Measurements from ENCODE around the gene ATP2B2.

The ATP2B2 gene

GRCh38 chr3:10417847-10418246 lies 87.5 kb downstream of the ATP2B2 start:
- in situ Hi-C loops (cut with MboI; ENCODE audit: low pct_unique_long_range_greater_than_20kb, low sequenced_read_pairs): no loop called here
- DNase-seq: peak; percentile 18

DNA sequence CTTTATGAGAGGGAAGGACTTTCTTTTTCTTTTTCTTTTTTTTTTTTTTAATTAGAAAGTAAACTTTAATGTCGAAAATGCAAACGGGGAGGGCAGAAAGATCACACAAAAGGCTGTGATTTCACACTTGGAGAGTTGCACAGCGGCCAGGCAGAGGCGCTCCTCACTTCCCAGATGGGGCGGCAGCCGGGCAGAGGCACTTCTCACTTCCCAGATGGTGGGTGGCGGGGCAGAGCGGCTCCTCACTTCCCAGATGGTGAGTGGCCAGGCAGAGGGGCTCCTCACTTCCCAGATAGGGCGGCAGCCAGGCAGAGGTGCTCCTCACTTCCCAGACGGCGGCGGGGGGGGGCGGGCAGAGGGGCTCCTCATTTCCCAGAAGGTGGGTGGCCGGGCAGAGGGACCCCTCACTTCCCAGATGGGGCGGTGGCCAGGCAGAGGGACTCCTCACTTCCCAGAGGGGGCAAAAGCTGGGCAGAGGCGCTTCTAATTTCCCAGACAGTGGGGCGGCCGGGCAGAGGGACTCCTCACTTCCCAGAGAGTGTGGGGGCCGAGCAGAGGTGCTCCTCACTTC lies 88.6 kb downstream of the ATP2B2 start:
- DNase-seq: no peak
- in situ Hi-C loops (cut with MboI; ENCODE audit: low pct_unique_long_range_greater_than_20kb, low sequenced_read_pairs): no loop called here

- in situ Hi-C loops (cut with MboI; ENCODE audit: low pct_unique_long_range_greater_than_20kb, low sequenced_read_pairs): no loop called here
- no peak for DNase-seq
Observed at GRCh38 chr3:10413041-10413440, 92.3 kb downstream of the ATP2B2 start.

GRCh38 chr3:10411598-10412332 lies 93.6 kb downstream of the ATP2B2 start:
- in situ Hi-C loops (cut with MboI; ENCODE audit: low pct_unique_long_range_greater_than_20kb, low sequenced_read_pairs): no loop called here

DNA sequence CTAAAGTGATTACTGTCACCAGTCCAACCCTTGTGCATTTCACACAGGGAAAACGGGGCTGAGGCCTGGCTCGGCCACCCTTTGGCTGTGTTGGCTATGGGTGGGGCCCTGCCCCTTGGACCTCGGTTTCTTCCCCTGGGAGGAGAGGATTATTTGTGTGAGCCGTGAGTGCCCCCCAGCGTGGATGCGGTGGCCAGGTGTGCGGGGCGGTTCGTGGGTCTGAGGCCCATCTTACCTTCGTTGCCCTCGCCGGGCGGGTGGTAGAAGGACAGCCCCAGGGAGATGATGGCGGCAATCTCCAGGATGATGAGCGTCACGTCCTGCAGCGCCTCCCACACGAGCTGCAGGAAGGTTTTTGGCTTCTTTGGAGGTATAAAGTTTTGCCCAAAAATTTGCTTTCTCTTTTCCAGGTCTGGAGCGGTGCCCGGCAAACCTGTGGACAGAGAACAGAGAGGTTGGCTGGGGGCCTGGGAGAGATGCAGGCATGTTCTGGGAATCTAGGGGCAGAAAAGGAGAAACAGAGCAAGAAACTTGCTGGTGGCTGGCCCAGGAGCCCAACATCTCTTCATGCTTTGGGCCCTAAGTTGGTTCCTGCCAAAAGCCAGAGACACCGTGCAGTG lies 94.9 kb downstream of the ATP2B2 start:
- no peak for DNase-seq
- in situ Hi-C loops (cut with MboI; ENCODE audit: low pct_unique_long_range_greater_than_20kb, low sequenced_read_pairs): no loop called here

More at GRCh38 chr3:10411598-10412332, 93.6 kb downstream of the ATP2B2 start:
- DNase-seq: no peak

DNA sequence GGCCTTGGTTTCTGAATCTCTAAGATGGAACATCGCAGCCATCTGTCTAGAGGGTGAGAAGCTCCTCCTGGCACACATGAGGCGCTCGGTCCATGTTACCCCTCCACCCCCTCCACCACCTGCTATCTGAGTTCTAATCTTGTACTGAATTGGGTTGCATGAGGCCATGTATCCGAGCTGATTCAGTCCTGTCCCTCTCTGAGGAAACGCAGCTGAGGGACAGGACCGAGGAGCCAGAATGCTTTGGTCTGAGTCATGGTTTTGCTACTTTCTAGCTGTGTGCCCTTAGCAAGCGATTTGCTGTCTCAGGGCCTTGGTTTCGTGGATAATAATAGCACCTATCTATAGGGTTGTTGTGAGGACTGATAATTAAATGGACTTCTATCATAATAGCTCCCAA lies 96.7 kb downstream of the ATP2B2 start:
- no peak for DNase-seq
- in situ Hi-C loops (cut with MboI; ENCODE audit: low pct_unique_long_range_greater_than_20kb, low sequenced_read_pairs): no loop called here

GRCh38 chr3:10407361-10407760 lies 98.0 kb downstream of the ATP2B2 start:
- DNase-seq: no peak
- in situ Hi-C loops (cut with MboI; ENCODE audit: low pct_unique_long_range_greater_than_20kb, low sequenced_read_pairs): no loop called here

DNA sequence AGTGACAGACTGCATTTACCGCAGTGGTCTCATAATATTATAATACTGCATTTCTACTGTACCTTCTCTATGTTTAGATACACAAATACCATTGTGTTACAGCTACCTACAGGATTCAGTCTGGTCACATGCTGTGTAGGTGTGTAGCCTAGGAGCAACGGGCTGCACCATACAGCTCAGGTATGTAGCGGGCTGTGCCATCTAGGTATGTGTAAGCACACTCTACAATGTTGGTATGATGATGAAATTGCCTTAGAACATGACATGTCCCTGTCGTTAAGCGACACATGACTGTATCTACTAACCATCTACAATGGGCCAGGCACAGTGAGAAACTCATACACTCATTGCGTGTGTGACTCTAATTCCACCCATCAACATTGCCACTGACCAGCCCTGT lies 99.0 kb downstream of the ATP2B2 start:
- in situ Hi-C loops (cut with MboI; ENCODE audit: low pct_unique_long_range_greater_than_20kb, low sequenced_read_pairs): no loop called here
- no peak for DNase-seq

DNA sequence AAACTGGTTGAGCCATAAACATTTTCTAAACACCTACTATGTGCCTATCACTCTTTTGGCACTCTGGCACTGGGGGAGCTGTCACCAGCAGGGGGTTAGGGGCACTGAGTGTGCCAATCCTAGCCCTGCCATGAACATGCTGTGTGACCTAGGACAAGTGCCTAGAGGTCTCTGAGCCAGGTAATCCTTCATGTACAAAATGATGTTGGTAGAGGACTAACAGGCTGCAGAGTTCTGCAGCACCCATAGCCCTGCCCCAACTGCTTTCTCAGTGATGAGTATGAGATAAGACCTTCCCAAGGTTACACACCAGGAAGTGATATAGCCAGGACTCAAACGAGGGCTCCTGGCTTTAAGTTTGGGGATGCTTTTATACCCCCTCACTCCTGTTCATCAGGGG lies 99.6 kb downstream of the ATP2B2 start:
- DNase-seq: no peak
- in situ Hi-C loops (cut with MboI; ENCODE audit: low pct_unique_long_range_greater_than_20kb, low sequenced_read_pairs): no loop called here

DNA sequence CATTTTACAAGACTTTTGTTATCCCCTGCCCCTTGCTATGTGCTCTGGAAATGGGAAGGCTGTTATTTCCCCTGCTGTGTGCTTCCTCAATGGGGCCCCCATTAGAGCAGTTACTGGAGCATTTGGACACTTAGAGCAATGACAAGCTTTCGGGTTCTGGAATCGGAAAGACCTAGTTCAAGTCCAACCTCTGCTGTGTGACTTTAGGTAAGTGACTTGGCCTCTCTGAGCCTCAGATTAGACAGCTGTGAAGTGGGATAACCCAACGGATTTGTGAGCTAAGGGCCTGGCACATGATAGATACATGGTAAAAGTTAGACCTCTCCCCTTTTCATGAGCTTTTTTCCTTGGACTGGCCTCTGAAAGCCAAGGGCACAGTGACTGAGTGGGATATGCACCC lies 100.5 kb downstream of the ATP2B2 start:
- in situ Hi-C loops (cut with MboI; ENCODE audit: low pct_unique_long_range_greater_than_20kb, low sequenced_read_pairs): no loop called here
- no peak for DNase-seq

- in situ Hi-C loops (cut with MboI; ENCODE audit: low pct_unique_long_range_greater_than_20kb, low sequenced_read_pairs): no loop called here
- no peak for DNase-seq
Observed at GRCh38 chr3:10404377-10404776, 101.0 kb downstream of the ATP2B2 start.

GRCh38 chr3:10401990-10402761 lies 103.2 kb downstream of the ATP2B2 start:
- in situ Hi-C loops (cut with MboI; ENCODE audit: low pct_unique_long_range_greater_than_20kb, low sequenced_read_pairs): no loop called here
- no peak for DNase-seq

GRCh38 chr3:10400749-10401495 lies 104.5 kb downstream of the ATP2B2 start:
- in situ Hi-C loops (cut with MboI; ENCODE audit: low pct_unique_long_range_greater_than_20kb, low sequenced_read_pairs): no loop called here
- no peak for DNase-seq

DNA sequence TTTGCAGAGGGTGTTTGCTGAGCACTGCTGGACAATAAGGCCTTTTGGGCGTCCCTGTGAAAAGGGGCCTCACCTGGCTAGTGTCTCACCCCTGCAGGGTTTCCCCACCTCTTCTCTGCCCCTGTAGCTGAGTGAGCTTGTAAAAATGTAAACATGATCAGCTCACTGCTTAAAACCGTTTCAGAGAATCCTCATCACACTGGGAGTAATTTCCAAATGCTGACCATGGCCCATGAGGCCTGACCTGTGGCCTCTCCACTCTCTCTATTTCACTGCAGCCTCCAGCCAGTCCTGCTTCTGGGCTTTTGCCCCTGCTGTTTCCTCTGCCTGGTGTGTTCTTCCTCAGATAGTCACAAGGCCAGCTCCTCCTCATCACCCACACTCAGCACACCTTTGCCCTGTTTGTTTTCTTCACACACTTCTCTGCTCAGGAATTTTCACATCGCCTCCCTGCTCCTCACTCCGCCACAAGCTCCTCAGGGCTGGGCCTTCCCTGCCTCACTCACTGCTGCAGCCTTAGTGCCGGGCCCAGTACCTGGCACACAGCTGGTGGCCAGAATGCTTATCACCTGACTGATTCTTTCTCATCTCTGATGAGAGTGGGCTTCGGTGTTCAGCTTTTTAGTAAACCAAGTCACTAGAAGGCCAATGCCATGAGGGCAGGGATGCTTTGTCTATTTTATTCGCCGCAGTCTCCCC lies 105.2 kb downstream of the ATP2B2 start:
- DNase-seq: no peak
- in situ Hi-C loops (cut with MboI; ENCODE audit: low pct_unique_long_range_greater_than_20kb, low sequenced_read_pairs): no loop called here

- no peak for DNase-seq
- in situ Hi-C loops (cut with MboI; ENCODE audit: low pct_unique_long_range_greater_than_20kb, low sequenced_read_pairs): no loop called here
Observed at GRCh38 chr3:10399634-10400033, 105.8 kb downstream of the ATP2B2 start.

DNA sequence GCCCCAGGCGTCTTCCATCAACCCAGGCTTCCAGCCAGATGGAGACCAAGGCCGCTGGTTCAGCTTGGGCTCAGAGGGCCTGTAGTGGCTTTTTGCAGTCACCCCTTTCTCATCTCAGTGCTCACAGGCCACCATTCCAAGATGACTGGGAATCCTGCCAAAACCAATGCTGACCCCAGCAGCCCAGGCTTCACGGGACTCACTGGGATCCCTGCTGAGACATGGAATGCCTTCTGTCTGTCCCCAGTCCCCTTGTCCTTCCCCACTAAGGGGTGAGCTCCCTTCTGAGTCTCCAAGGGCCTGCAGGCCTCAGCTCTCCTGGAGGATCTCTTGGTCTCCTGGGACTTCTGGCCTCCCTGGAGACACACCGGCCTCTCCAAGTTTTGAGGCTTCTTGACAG lies 107.0 kb downstream of the ATP2B2 start:
- in situ Hi-C loops (cut with MboI; ENCODE audit: low pct_unique_long_range_greater_than_20kb, low sequenced_read_pairs): no loop called here
- DNase-seq: no peak

- no peak for DNase-seq
- in situ Hi-C loops (cut with MboI; ENCODE audit: low pct_unique_long_range_greater_than_20kb, low sequenced_read_pairs): no loop called here
Observed at GRCh38 chr3:10397879-10398278, 107.5 kb downstream of the ATP2B2 start.

DNA sequence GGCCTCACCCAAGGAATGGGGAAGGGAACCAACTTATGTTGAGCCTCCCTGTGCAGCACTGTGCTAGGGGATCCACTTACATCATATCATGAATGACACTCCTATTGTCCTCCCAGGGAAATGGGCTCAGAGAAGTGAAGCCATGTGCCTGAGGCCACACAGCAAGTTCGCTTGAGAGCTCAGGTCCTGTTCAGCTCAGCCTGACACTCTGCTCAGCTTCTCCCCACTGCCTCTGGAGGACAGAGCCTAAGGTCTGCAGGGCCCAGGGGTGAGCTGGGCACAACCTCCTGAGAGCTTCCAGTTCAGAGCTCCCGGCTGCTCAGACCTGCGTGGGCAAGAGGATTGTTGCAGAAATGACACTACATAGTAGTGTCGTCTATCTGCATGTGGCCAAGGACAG lies 108.5 kb downstream of the ATP2B2 start:
- no peak for DNase-seq
- in situ Hi-C loops (cut with MboI; ENCODE audit: low pct_unique_long_range_greater_than_20kb, low sequenced_read_pairs): no loop called here

GRCh38 chr3:10396083-10396482 lies 109.3 kb downstream of the ATP2B2 start:
- DNase-seq: no peak
- in situ Hi-C loops (cut with MboI; ENCODE audit: low pct_unique_long_range_greater_than_20kb, low sequenced_read_pairs): no loop called here
